ENCODE data around the gene ARRDC1.
A peak's percentile ranks its signal among the peaks of the same experiment; 100 is the strongest.

Gene ARRDC1

DNA sequence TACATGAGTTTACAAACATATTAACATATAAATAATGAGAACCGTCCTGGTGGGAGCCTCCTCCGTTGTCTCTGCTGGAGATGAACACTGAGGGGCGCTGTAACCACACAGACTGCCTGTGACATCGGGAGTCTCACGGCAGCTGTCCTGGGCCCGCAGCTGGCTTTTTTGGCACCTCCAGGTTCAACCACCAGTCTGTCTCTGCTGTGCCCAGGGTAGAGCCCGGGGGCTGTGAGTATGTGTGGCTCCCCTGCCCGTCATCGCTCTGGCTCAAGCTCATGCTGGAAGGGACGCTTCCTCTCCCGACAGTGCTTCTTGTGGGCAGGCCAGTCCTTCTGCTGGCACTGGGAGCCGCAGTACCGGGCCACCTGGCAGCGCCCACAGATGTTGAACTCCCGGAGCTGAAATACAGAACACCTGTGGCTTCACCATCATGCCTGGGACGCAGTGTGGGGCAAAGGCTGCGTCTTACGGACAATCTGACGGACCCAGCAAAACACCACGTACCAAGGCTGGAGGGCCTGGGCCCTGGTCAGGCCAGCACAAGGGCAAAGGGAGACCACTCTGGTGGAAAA is 23.1 kb upstream of the ARRDC1 start:
- H3K4me3 ChIP-seq (ENCODE audit: low read length): no peak overlapping the region
- peaks cover 45% of the 10 kb centered on the region for H3K79me2 ChIP-seq (ENCODE audit: control insufficient read depth, low read length)
- peaks cover 7% of the 10 kb centered on the region for H3K4me1 ChIP-seq (ENCODE audit: control insufficient read depth, low read length)
- H3K27ac ChIP-seq (ENCODE audit: low read depth, low read length): no peak overlapping the region
- peaks cover 4% of the 10 kb centered on the region; the same call in 1 of the 2 replicates for H3F3A ChIP-seq (ENCODE audit: control insufficient read depth, insufficient read depth)
- peaks cover 78% of the 10 kb centered on the region for H3K36me3 ChIP-seq (ENCODE audit: control insufficient read depth, low read length)
- no peak overlapping the region for H3K4me2 ChIP-seq (ENCODE audit: low read length)
- H3K27me3 ChIP-seq (ENCODE audit: control insufficient read depth, low read length): no peaks in the 10 kb centered on the region
- no peaks in the 10 kb centered on the region for H3K9me2 ChIP-seq (replicated peaks; ENCODE audit: control insufficient read depth, low read length)
- no peaks in the 10 kb centered on the region for H3K9me3 ChIP-seq (ENCODE audit: control insufficient read depth, insufficient read depth, low read length)
- no peak for TF ChIP-seq EZH2phosphoT487 (IDR thresholded peaks at IDR 0.05; ENCODE audit: borderline replicate concordance, low read length)
- TF ChIP-seq CTCF (IDR thresholded peaks at IDR 0.05; ENCODE audit: low read depth, low read length, poor library complexity, severe bottlenecking): peak; percentile 67
- H4K20me1 ChIP-seq (ENCODE audit: control insufficient read depth, insufficient read depth, low read depth, low read length): no peaks in the 10 kb centered on the region

DNA sequence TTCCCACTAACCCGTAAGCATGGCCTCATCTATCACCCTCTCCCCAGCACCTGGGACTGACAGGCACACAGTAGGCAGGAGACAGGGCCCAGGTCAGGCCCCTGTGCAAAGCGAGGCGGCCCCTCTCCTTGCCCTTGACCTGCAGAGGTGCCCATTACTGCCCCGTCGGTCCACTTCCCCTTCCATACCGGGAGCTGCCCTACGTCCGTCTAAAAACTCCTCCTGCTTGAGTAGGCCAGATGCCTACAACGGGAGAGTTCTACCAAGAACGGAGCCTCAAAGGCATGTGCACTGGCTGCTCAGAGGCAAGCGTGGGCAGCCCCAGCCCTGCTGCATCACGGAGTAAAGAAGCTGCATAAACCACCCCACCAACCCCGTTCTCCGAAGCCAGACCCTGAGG is 22.1 kb upstream of the ARRDC1 start:
- Histone ChIP-seq H4K20me1 (ENCODE audit: control insufficient read depth, insufficient read depth, low read depth, low read length) (no peaks in the 10 kb centered on the region), H3F3A (ENCODE audit: control insufficient read depth, insufficient read depth) (peaks cover 4% of the 10 kb centered on the region; the same call in 1 of the 2 replicates), H3K9me2 (replicated peaks; ENCODE audit: control insufficient read depth, low read length) (no peaks in the 10 kb centered on the region), H3K4me3 (ENCODE audit: low read length) (no peak overlapping the region), H3K27me3 (ENCODE audit: control insufficient read depth, low read length) (no peaks in the 10 kb centered on the region), H3K79me2 (ENCODE audit: control insufficient read depth, low read length) (peaks cover 45% of the 10 kb centered on the region), H3K4me1 (ENCODE audit: control insufficient read depth, low read length) (peaks cover 3% of the 10 kb centered on the region; the same call in 1 of the 2 replicates), H3K36me3 (ENCODE audit: control insufficient read depth, low read length) (peaks cover 82% of the 10 kb centered on the region), H3K9me3 (ENCODE audit: control insufficient read depth, insufficient read depth, low read length) (no peaks in the 10 kb centered on the region), H3K4me2 (ENCODE audit: low read length) (no peak overlapping the region), H3K27ac (ENCODE audit: low read depth, low read length) (no peak overlapping the region)
- TF ChIP-seq EZH2phosphoT487 (IDR thresholded peaks at IDR 0.05; ENCODE audit: borderline replicate concordance, low read length) (no peak), CTCF (IDR thresholded peaks at IDR 0.05; ENCODE audit: low read depth, low read length, poor library complexity, severe bottlenecking) (no peak)

DNA sequence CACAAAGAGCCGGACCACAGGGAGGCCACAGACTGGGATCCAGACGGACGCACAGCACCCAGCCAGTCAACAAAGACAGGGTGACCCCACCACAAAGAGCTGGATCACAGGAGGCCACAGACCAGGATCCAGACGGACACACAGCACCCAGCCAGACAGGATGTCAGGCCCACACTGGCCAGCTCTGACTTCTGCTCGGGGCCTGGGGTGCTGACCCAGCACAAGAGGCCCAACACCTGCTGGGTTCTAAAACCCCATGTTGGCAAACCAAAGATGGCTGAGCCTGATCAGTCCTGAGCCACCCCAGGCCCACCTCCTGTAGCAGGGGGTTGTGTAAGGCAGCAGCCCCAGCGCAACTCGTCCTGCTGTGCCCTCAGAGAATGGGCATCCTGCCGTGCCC is 21.5 kb upstream of the ARRDC1 start:
- Histone ChIP-seq H3K27me3 (ENCODE audit: control insufficient read depth, low read length) (no peaks in the 10 kb centered on the region), H3K9me2 (replicated peaks; ENCODE audit: control insufficient read depth, low read length) (no peaks in the 10 kb centered on the region), H3K36me3 (ENCODE audit: control insufficient read depth, low read length) (peaks cover 85% of the 10 kb centered on the region), H3K4me2 (ENCODE audit: low read length) (no peak overlapping the region), H3K79me2 (ENCODE audit: control insufficient read depth, low read length) (peaks cover 48% of the 10 kb centered on the region), H3K4me1 (ENCODE audit: control insufficient read depth, low read length) (peaks cover 8% of the 10 kb centered on the region), H4K20me1 (ENCODE audit: control insufficient read depth, insufficient read depth, low read depth, low read length) (peaks cover 3% of the 10 kb centered on the region; the same call in 1 of the 2 replicates), H3K9me3 (ENCODE audit: control insufficient read depth, insufficient read depth, low read length) (no peaks in the 10 kb centered on the region), H3F3A (ENCODE audit: control insufficient read depth, insufficient read depth) (peaks cover 4% of the 10 kb centered on the region; the same call in 1 of the 2 replicates), H3K4me3 (ENCODE audit: low read length) (no peak overlapping the region), H3K27ac (ENCODE audit: low read depth, low read length) (no peak overlapping the region)
- TF ChIP-seq EZH2phosphoT487 (IDR thresholded peaks at IDR 0.05; ENCODE audit: borderline replicate concordance, low read length): no peak
- no peak for TF ChIP-seq CTCF (IDR thresholded peaks at IDR 0.05; ENCODE audit: low read depth, low read length, poor library complexity, severe bottlenecking)

All from DOHH2 (cell line).